IMR-90 (cell line): Measurements from ENCODE around the gene AQP6. TPM values are rescaled to one million over a fixed set of nuclear protein-coding genes. Genes with fewer than 3 reads are reported as not detected.

Experiments
- ATAC-seq: fragments of 200-7000 bp; cut with Tn5 transposase; 2 replicates; pipeline ENCODE4 v1.9.1; 2020; ENCODE audit warnings: low read depth, mild to moderate bottlenecking, moderate library complexity
- BruUV-seq: library from RNA; stranded (reverse); fragments of 400-500 nt; replicated peaks from 2 replicates; lab custom pipeline; 2021; lab: Mats Ljungman, UMichigan
- CTCF ChIA-PET: fragments of 300-600 bp; formaldehyde crosslinking; extraction: SDS; loops from one replicate; lab custom pipeline; 2021; ENCODE audit warnings: antibody characterized with exemption; lab: Yijun Ruan, JAX
- POLR2A ChIA-PET: fragments of 300-600 bp; sonication (Branson Sonifier 250); formaldehyde crosslinking; loops from one replicate; lab custom pipeline; 2022; ENCODE audit warnings: antibody characterized with exemption; ENCODE audit not compliant: unreplicated experiment; lab: Charles Lee
- DNase-seq: peaks from one replicate; pipeline ENCODE4 v3.0.0; 2013
- H2AFZ ChIP-seq: replicated peaks from 2 replicates; pipeline ENCODE3; 2013; ENCODE audit warnings: low read length, mild to moderate bottlenecking; ENCODE audit not compliant: poor library complexity
- H2AK5ac ChIP-seq: 2 replicates; pipeline ENCODE4 v1.6.1; 2013; ENCODE audit warnings: low read depth, low read length, inconsistent platforms
- H2AK9ac ChIP-seq: replicated peaks from 2 replicates; pipeline ENCODE3; 2013; ENCODE audit warnings: mild to moderate bottlenecking, low read depth, low read length, moderate library complexity; ENCODE audit not compliant: poor library complexity
- H2BK120ac ChIP-seq: 2 replicates; pipeline ENCODE4 v1.6.1; 2013; ENCODE audit warnings: low read depth, low read length, inconsistent platforms
- H2BK15ac ChIP-seq: 3 replicates; pipeline ENCODE4 v1.6.1; 2013; ENCODE audit warnings: low read depth, low read length, inconsistent platforms
- H2BK20ac ChIP-seq: 2 replicates; pipeline ENCODE4 v1.6.1; 2013; ENCODE audit warnings: low read depth, mild to moderate bottlenecking, inconsistent platforms, low read length, moderate library complexity
- H2BK5ac ChIP-seq: 2 replicates; pipeline ENCODE4 v1.6.1; 2013; ENCODE audit warnings: mild to moderate bottlenecking, low read depth, low read length, inconsistent platforms; ENCODE audit not compliant: poor library complexity, severe bottlenecking
- H3K14ac ChIP-seq: replicated peaks from 2 replicates; pipeline ENCODE4 v1.6.1; 2013; ENCODE audit warnings: low read depth, low read length, inconsistent platforms
- H3K18ac ChIP-seq: 2 replicates; pipeline ENCODE4 v1.6.1; 2013; ENCODE audit warnings: low read depth, low read length, control low read depth
- H3K23ac ChIP-seq: 2 replicates; pipeline ENCODE4 v1.6.1; 2013; ENCODE audit warnings: low read depth, low read length, inconsistent platforms
- H3K27ac ChIP-seq: 2 replicates; pipeline ENCODE4 v1.5.1; 2013; ENCODE audit warnings: mild to moderate bottlenecking, control low read depth, low read length; ENCODE audit not compliant: insufficient read depth
- H3K27me3 ChIP-seq: 2 replicates; pipeline ENCODE4 v1.6.1; 2013; ENCODE audit warnings: low read length; ENCODE audit not compliant: control insufficient read depth, insufficient read depth
- H3K36me3 ChIP-seq: 2 replicates; pipeline ENCODE4 v1.6.1; 2013; ENCODE audit warnings: low read length, mixed read lengths; ENCODE audit not compliant: control insufficient read depth, insufficient read depth
- H3K4ac ChIP-seq: 2 replicates; pipeline ENCODE4 v1.6.1; 2013; ENCODE audit warnings: low read depth, low read length, inconsistent platforms
- H3K4me1 ChIP-seq: 2 replicates; pipeline ENCODE4 v1.6.1; 2013; ENCODE audit warnings: low read length, mixed read lengths; ENCODE audit not compliant: control insufficient read depth, insufficient read depth
- H3K4me2 ChIP-seq: 2 replicates; pipeline ENCODE4 v1.6.1; 2013; ENCODE audit warnings: low read depth, mild to moderate bottlenecking, control low read depth, low read length, moderate library complexity
- H3K4me3 ChIP-seq: 2 replicates; pipeline ENCODE4 v1.5.1; 2013; ENCODE audit warnings: low read depth, mild to moderate bottlenecking, control low read depth, low read length, moderate library complexity; ENCODE audit not compliant: insufficient read depth
- H3K56ac ChIP-seq: 2 replicates; pipeline ENCODE4 v1.6.1; 2013; ENCODE audit warnings: low read length, inconsistent platforms; ENCODE audit not compliant: insufficient read depth; ENCODE audit errors: extremely low read depth
- H3K79me1 ChIP-seq, 2 experiments: 2 replicates each; pipeline ENCODE4 v1.6.1; 2013; ENCODE audit warnings: low read length in 2 of 2, inconsistent platforms in 1 of 2, low read depth in 1 of 2
- H3K9ac ChIP-seq: 2 replicates; pipeline ENCODE4 v1.6.1; 2013; ENCODE audit warnings: low read depth, low read length, control low read depth
- H3K9me1 ChIP-seq: 2 replicates; pipeline ENCODE4 v1.6.1; 2013; ENCODE audit warnings: low read length, inconsistent platforms; ENCODE audit not compliant: insufficient read depth
- H3K9me3 ChIP-seq: 2 replicates; pipeline ENCODE4 v1.6.1; 2013; ENCODE audit warnings: low read length; ENCODE audit not compliant: control insufficient read depth, insufficient read depth
- H4K20me1 ChIP-seq: 2 replicates; pipeline ENCODE4 v1.6.1; 2013; ENCODE audit warnings: low read length, inconsistent platforms; ENCODE audit not compliant: insufficient read depth
- H4K5ac ChIP-seq: 2 replicates; pipeline ENCODE4 v1.6.1; 2013; ENCODE audit warnings: mild to moderate bottlenecking, low read depth, low read length, control low read depth
- H4K8ac ChIP-seq, 2 experiments: 2 replicates each; pipeline ENCODE4 v1.6.1; 2013; ENCODE audit warnings: low read depth in 2 of 2, low read length in 2 of 2, control low read depth in 1 of 2, inconsistent platforms in 1 of 2
- H4K91ac ChIP-seq: 2 replicates; pipeline ENCODE4 v1.6.1; 2013; ENCODE audit warnings: low read depth, low read length, inconsistent platforms; ENCODE audit not compliant: insufficient read depth
- BHLHE40 ChIP-seq: fragments of 150-350 bp; IDR thresholded peaks from 2 replicates; pipeline ENCODE4 v1.6.1; 2016; ENCODE audit warnings: mild to moderate bottlenecking, low read depth, low read length
- CEBPB ChIP-seq: IDR thresholded peaks from 2 replicates; pipeline ENCODE4 v1.6.1; 2012; ENCODE audit warnings: low read depth, low read length, improper control_type of control experiment
- CHD1 ChIP-seq: IDR thresholded peaks from 2 replicates; pipeline ENCODE4 v1.6.1; 2012; ENCODE audit warnings: low read depth, low read length, improper control_type of control experiment
- CTCF ChIP-seq: conservative IDR thresholded peaks from 2 replicates; pipeline ENCODE4 v1.5.1; 2012; ENCODE audit warnings: mild to moderate bottlenecking, low read depth, low read length, improper control_type of control experiment
- ELK1 ChIP-seq: fragments of 150-350 bp; IDR thresholded peaks from 2 replicates; pipeline ENCODE4 v1.6.1; 2016; ENCODE audit warnings: low read depth, mild to moderate bottlenecking, low read length, moderate library complexity, borderline replicate concordance
- FOS ChIP-seq: fragments of 150-350 bp; IDR thresholded peaks from 2 replicates; pipeline ENCODE4 v1.6.1; 2016; ENCODE audit warnings: low read depth, low read length
- MAFK ChIP-seq: IDR thresholded peaks from 2 replicates; pipeline ENCODE4 v1.6.1; 2012; ENCODE audit warnings: low read depth, low read length, improper control_type of control experiment
- MAZ ChIP-seq: IDR thresholded peaks from 2 replicates; pipeline ENCODE4 v1.6.1; 2012; ENCODE audit warnings: low read depth, mild to moderate bottlenecking, low read length, improper control_type of control experiment, moderate library complexity, borderline replicate concordance
- MXI1 ChIP-seq: IDR thresholded peaks from 2 replicates; pipeline ENCODE4 v1.6.1; 2012; ENCODE audit warnings: low read depth, mild to moderate bottlenecking, low read length, moderate library complexity, borderline replicate concordance
- NFE2L2 ChIP-seq: fragments of 150-350 bp; IDR thresholded peaks from 2 replicates; pipeline ENCODE4 v1.6.1; 2016; ENCODE audit warnings: low read depth, mild to moderate bottlenecking, low read length
- POLR2A ChIP-seq: IDR thresholded peaks from 2 replicates; pipeline ENCODE4 v1.6.1; 2012; ENCODE audit warnings: mild to moderate bottlenecking, low read depth, low read length
- RAD21 ChIP-seq: IDR thresholded peaks from 2 replicates; pipeline ENCODE4 v1.6.1; 2012; ENCODE audit warnings: low read length, improper control_type of control experiment
- RCOR1 ChIP-seq: IDR thresholded peaks from 2 replicates; pipeline ENCODE4 v1.6.1; 2012; ENCODE audit warnings: mild to moderate bottlenecking, low read length, improper control_type of control experiment; ENCODE audit not compliant: insufficient replicate concordance
- RFX5 ChIP-seq: IDR thresholded peaks from 2 replicates; pipeline ENCODE4 v1.8.0; 2012; ENCODE audit warnings: low read depth, mild to moderate bottlenecking, low read length, moderate library complexity
- SMC3 ChIP-seq: fragments of 150-350 bp; IDR thresholded peaks from 2 replicates; pipeline ENCODE4 v1.6.1; 2016; ENCODE audit warnings: low read depth, mild to moderate bottlenecking, antibody characterized with exemption, low read length, moderate library complexity
- WGBS, 2 experiments: methylation state at CpG; one replicate each; pipeline versions ENCODE4 v1.1.5 to v1.1.7; 2013; ENCODE audit warnings: missing lambda C conversion rate in 2 of 2; ENCODE audit not compliant: insufficient read length in 1 of 2; ENCODE audit errors: extremely low coverage in 2 of 2; 5-methylcytosine and 5-hydroxymethylcytosine counted together
- dilution Hi-C: fragments of 300-500 bp; cut with HindIII; formaldehyde crosslinking; loops from one replicate; pipeline ENCODE4 v1.14.3; 2018; ENCODE audit warnings: low sequenced_read_pairs; ENCODE audit not compliant: unreplicated experiment
- in situ Hi-C: fragments of 300-500 bp; cut with MboI; formaldehyde crosslinking; loops from 3 replicates; pipeline ENCODE4 v1.14.3; 2019; ENCODE audit warnings: low sequenced_read_pairs, inconsistent platforms, mixed read lengths
- intact Hi-C: fragments of 100-400 bp; cut with micrococcal nuclease; formaldehyde crosslinking; loops from 2 replicates; pipeline ENCODE4 v1.10.0; 2022
- polyA plus RNA-seq, 3 experiments: library from polyadenylated mRNA; depleted of rRNA; stranded (reverse); fragments of >200 nt; gene quantifications; 2 replicates each; pipeline ENCODE4 v1.2.3, GENCODE V29; 2012; ENCODE audit warnings: low replicate concordance in 1 of 3
- total RNA-seq: library from RNA; depleted of rRNA; stranded (reverse); fragments of >200 nt; gene quantifications from 2 replicates; pipeline ENCODE4 v1.2.3, GENCODE V29; 2012
- TF ChIP-seq, protein P1 (sequence below): fragments of 150-350 bp; IDR thresholded peaks from 2 replicates; pipeline ENCODE4 v1.6.1; 2017; ENCODE audit warnings: mild to moderate bottlenecking, antibody characterized with exemption, low read length, low read depth

AQP6 gene
- total and polyA plus RNA-seq, 2 of the 4 experiments (the other 2 are of a cell fraction): not detected

- in situ Hi-C loops: no loop called here
Observed at GRCh38 chr12:49924628-49925246, 48.0 kb upstream of the AQP6 start.

More at GRCh38 chr12:49924628-49925246, 48.0 kb upstream of the AQP6 start:
- ATAC-seq (no peak), DNase-seq (no peak)
- H2BK20ac ChIP-seq: no peak overlapping the region
- no peak overlapping the region for H2AFZ ChIP-seq
- intact Hi-C loops (no loop called here), dilution Hi-C loops (no loop called here)
- no peak overlapping the region for H2BK15ac ChIP-seq
- H3K79me1 ChIP-seq: no peaks in the 10 kb centered on the region; a peak in 1 of 4 replicates
- no peaks in the 10 kb centered on the region for H3K4me1 ChIP-seq
- no peaks in the 10 kb centered on the region for H3K9me3 ChIP-seq
- ChIA-PET POLR2A (no interaction called here), CTCF (no interaction called here)
- H4K20me1 ChIP-seq: no peaks in the 10 kb centered on the region
- no peak overlapping the region for H4K8ac ChIP-seq
- no peaks in the 10 kb centered on the region for H3K36me3 ChIP-seq
- no peak overlapping the region for H3K14ac ChIP-seq
- no peak overlapping the region for H2AK9ac ChIP-seq
- no peak for TF ChIP-seq ELK1
- TF ChIP-seq MAFK: no peak
- no peak for TF ChIP-seq FOS
- TF ChIP-seq NFE2L2: no peak
- TF ChIP-seq SMC3: no peak
- TF ChIP-seq CEBPB: no peak
- no peak for TF ChIP-seq RAD21
- no peak for TF ChIP-seq RCOR1
- TF ChIP-seq BHLHE40: no peak
- TF ChIP-seq, protein P1, sequence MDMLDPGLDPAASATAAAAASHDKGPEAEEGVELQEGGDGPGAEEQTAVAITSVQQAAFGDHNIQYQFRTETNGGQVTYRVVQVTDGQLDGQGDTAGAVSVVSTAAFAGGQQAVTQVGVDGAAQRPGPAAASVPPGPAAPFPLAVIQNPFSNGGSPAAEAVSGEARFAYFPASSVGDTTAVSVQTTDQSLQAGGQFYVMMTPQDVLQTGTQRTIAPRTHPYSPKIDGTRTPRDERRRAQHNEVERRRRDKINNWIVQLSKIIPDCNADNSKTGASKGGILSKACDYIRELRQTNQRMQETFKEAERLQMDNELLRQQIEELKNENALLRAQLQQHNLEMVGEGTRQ: no peak
- TF ChIP-seq MAZ: no peak
- no peak for TF ChIP-seq POLR2A
- TF ChIP-seq CTCF: no peak
- no peak for TF ChIP-seq RFX5
- TF ChIP-seq CHD1: no peak
- no peak for TF ChIP-seq MXI1
- H2BK5ac ChIP-seq: no peak overlapping the region
- no peak overlapping the region for H3K4ac ChIP-seq
- no peak overlapping the region for H3K27ac ChIP-seq
- H4K91ac ChIP-seq: no peak overlapping the region
- no peak overlapping the region for H3K18ac ChIP-seq
- no peaks in the 10 kb centered on the region; the same call in 1 of the 2 replicates for H3K27me3 ChIP-seq
- 83% methylated on average over 2 of the region's 7 CpGs; no CpG with 5 or more reads in 1 of the 2 experiments for WGBS, 2 experiments
- H3K56ac ChIP-seq: no peak overlapping the region
- H3K9ac ChIP-seq: no peak overlapping the region
- no peak overlapping the region for H2BK120ac ChIP-seq
- H3K23ac ChIP-seq: no peak overlapping the region
- no peak overlapping the region for H3K4me3 ChIP-seq
- no peak overlapping the region for H2AK5ac ChIP-seq
- no peak overlapping the region for H4K5ac ChIP-seq
- no TSS peak for BruUV-seq
- H3K9me1 ChIP-seq: peaks cover 7% of the 10 kb centered on the region; the same call in 1 of the 2 replicates
- no peak overlapping the region for H3K4me2 ChIP-seq
